ENCODE measurements around the gene DYNLT5. TPM values are rescaled to one million over a fixed set of nuclear protein-coding genes. Genes with fewer than 3 reads are reported as not detected.

Gene DYNLT5
- polyA plus RNA-seq, 1 of the 3 experiments (the other 2 are of a cell fraction) = not detected

- H3K4me2 ChIP-seq = no peak overlapping the region
- H3K27ac ChIP-seq (ENCODE audit: low read depth in 2 of 2, low read length in 1 of 2) = no peak overlapping the region
- H2AFZ ChIP-seq (ENCODE audit: low read depth) = no peak overlapping the region
- H3K9me3 ChIP-seq = 0 out of 2 replicates have a peak, but pooled peaks cover 6% of the 10 kb centered on the region
- CTCF ChIA-PET = interaction anchor here (1.8 to 5.7 kb wide), 3 partner anchors 42 to 381 kb away, joined by 5 to 52 read pairs (median 33); no protein-coding TSS in a partner anchor
- no peak for DNase-seq
- H3K9ac ChIP-seq = no peak overlapping the region
- H4K20me1 ChIP-seq (ENCODE audit: insufficient read depth) = no peaks in the 10 kb centered on the region
- TF ChIP-seq YY1 (IDR thresholded peaks at IDR 0.05; ENCODE audit: low read depth) (no peak), EZH2phosphoT487 (IDR thresholded peaks at IDR 0.05; ENCODE audit: borderline replicate concordance, low read depth) (no peak), RAD21 (IDR thresholded peaks at IDR 0.05; ENCODE audit: low read length) (no peak), GATA2 (CRISPR knock-in tag; IDR thresholded peaks at IDR 0.05) (no peak), REST (IDR thresholded peaks at IDR 0.05; ENCODE audit: low read depth, low read length) (no peak), TCF12 (IDR thresholded peaks at IDR 0.05) (no peak), MAX (IDR thresholded peaks at IDR 0.05; ENCODE audit: low read depth) (no peak)
- no peaks in the 10 kb centered on the region for H3K79me2 ChIP-seq (ENCODE audit: insufficient read depth)
- POLR2A ChIA-PET = no interaction called here
- no peaks in the 10 kb centered on the region; a peak in 1 of 4 replicates for H3K4me1 ChIP-seq (ENCODE audit: control insufficient read depth in 1 of 2, insufficient read depth in 2 of 2, low read depth in 1 of 2, low read length in 1 of 2)
- no peaks in the 10 kb centered on the region for H3K36me3 ChIP-seq (replicated peaks in 1 of 2; ENCODE audit: control insufficient read depth in 1 of 2, insufficient read depth in 2 of 2, low read length in 1 of 2)
- no peaks in the 10 kb centered on the region for H3K27me3 ChIP-seq (ENCODE audit: insufficient read depth)
- no peaks in the 10 kb centered on the region for H3F3A ChIP-seq (replicated peaks; ENCODE audit: insufficient read depth)
- no peak overlapping the region for H3K4me3 ChIP-seq (ENCODE audit: low read depth in 2 of 2, low read length in 1 of 2)
- no peaks in the 10 kb centered on the region for H3K9me2 ChIP-seq
Measured at GRCh38 chr1:66767626-66768025, 15.4 kb downstream of the DYNLT5 start.

GRCh38 chr1:66768965-66769364, 16.7 kb downstream of the DYNLT5 start:
- CTCF ChIA-PET = interaction anchor here (1.2 kb wide), 1 partner anchor 161 kb away, joined by 3 read pairs; no protein-coding TSS in a partner anchor

More at GRCh38 chr1:66768965-66769364, 16.7 kb downstream of the DYNLT5 start:
- 69% methylated on average over 1 of the region's 1 CpG for WGBS (ENCODE audit: low lambda C conversion rate)
- no peaks in the 10 kb centered on the region for H3K27me3 ChIP-seq (ENCODE audit: insufficient read depth)
- TF ChIP-seq JUND (IDR thresholded peaks at IDR 0.05) = no peak
- no peak for TF ChIP-seq MXI1 (IDR thresholded peaks at IDR 0.05; ENCODE audit: low read depth, low read length)
- TF ChIP-seq YY1 (IDR thresholded peaks at IDR 0.05; ENCODE audit: low read depth) = no peak
- no peak for TF ChIP-seq RAD21 (IDR thresholded peaks at IDR 0.05; ENCODE audit: low read length)
- TF ChIP-seq SMC3 (IDR thresholded peaks at IDR 0.05; ENCODE audit: low read depth, low read length) = no peak
- no peak for TF ChIP-seq GATA2 (CRISPR knock-in tag; IDR thresholded peaks at IDR 0.05)
- TF ChIP-seq NFIC (IDR thresholded peaks at IDR 0.05; ENCODE audit: borderline replicate concordance) = no peak
- no peak for TF ChIP-seq FOXM1 (IDR thresholded peaks at IDR 0.05; ENCODE audit: low read depth)
- no peak for TF ChIP-seq RCOR1 (IDR thresholded peaks at IDR 0.05; ENCODE audit: low read length)
- TF ChIP-seq IRF3 (IDR thresholded peaks at IDR 0.05; ENCODE audit: low read depth, low read length) = no peak
- TF ChIP-seq MAX (IDR thresholded peaks at IDR 0.05; ENCODE audit: low read depth) = no peak
- no peak for TF ChIP-seq REST (IDR thresholded peaks at IDR 0.05; ENCODE audit: low read depth, low read length)
- TF ChIP-seq RXRA (IDR thresholded peaks at IDR 0.05; ENCODE audit: borderline replicate concordance, low read depth) = no peak
- TF ChIP-seq ELF1 (IDR thresholded peaks at IDR 0.05) = no peak
- TF ChIP-seq POLR2AphosphoS5 (IDR thresholded peaks at IDR 0.05; ENCODE audit: low read depth, low read length) = no peak
- no peak for TF ChIP-seq USF1 (IDR thresholded peaks at IDR 0.05; ENCODE audit: borderline replicate concordance, low read depth)
- no peak for TF ChIP-seq GABPA (IDR thresholded peaks at IDR 0.05; ENCODE audit: low read depth)
- POLR2A ChIA-PET = no interaction called here
- H2AFZ ChIP-seq (ENCODE audit: low read depth) = no peak overlapping the region
- no peaks in the 10 kb centered on the region for H3K79me2 ChIP-seq (ENCODE audit: insufficient read depth)
- no peak overlapping the region for H3K9ac ChIP-seq
- no peaks in the 10 kb centered on the region for H3K36me3 ChIP-seq (replicated peaks in 1 of 2; ENCODE audit: control insufficient read depth in 1 of 2, insufficient read depth in 2 of 2, low read length in 1 of 2)
- no peak overlapping the region for H3K27ac ChIP-seq (ENCODE audit: low read depth in 2 of 2, low read length in 1 of 2)
- H3K4me3 ChIP-seq (ENCODE audit: low read depth in 2 of 2, low read length in 1 of 2) = no peak overlapping the region
- no peak overlapping the region for H3K4me2 ChIP-seq
- H3K4me1 ChIP-seq (ENCODE audit: control insufficient read depth in 1 of 2, insufficient read depth in 2 of 2, low read depth in 1 of 2, low read length in 1 of 2) = no peaks in the 10 kb centered on the region; a peak in 1 of 4 replicates
- H4K20me1 ChIP-seq (ENCODE audit: insufficient read depth) = no peaks in the 10 kb centered on the region
- H3K9me2 ChIP-seq = no peaks in the 10 kb centered on the region
- H3K9me3 ChIP-seq = no peaks in the 10 kb centered on the region
- no peak for DNase-seq
- H3F3A ChIP-seq (replicated peaks; ENCODE audit: insufficient read depth) = no peaks in the 10 kb centered on the region
